GM19455 (cell line): ENCODE data around the gene SEC14L1.

Experiments used
- ATAC-seq: cut with Tn5 transposase; IDR thresholded peaks from one replicate; pipeline ENCODE4 v1.9.1; 2021; ENCODE audit not compliant: unreplicated experiment

The SEC14L1 gene

GRCh38 chr17:77160875-77161530, 20.2 kb downstream of the SEC14L1 start:
- no peak for ATAC-seq

- no peak for ATAC-seq
These were observed 21.2 kb downstream of the SEC14L1 start for GRCh38 chr17:77161953-77162352.

- no peak for ATAC-seq
These were observed 22.2 kb downstream of the SEC14L1 start for GRCh38 chr17:77163001-77163400.

GRCh38 chr17:77163511-77164280, 22.9 kb downstream of the SEC14L1 start:
- no peak for ATAC-seq

- no peak for ATAC-seq
These were observed 23.8 kb downstream of the SEC14L1 start for GRCh38 chr17:77164483-77165091.

GRCh38 chr17:77165577-77165976, 24.8 kb downstream of the SEC14L1 start:
- no peak for ATAC-seq

GRCh38 chr17:77167472-77168306, 26.9 kb downstream of the SEC14L1 start:
- no peak for ATAC-seq

GRCh38 chr17:77173104-77173503, 32.3 kb downstream of the SEC14L1 start:
- no peak for ATAC-seq

GRCh38 chr17:77174928-77175661, 34.3 kb downstream of the SEC14L1 start:
- no peak for ATAC-seq

GRCh38 chr17:77177002-77177741, 36.4 kb downstream of the SEC14L1 start:
- ATAC-seq, result no peak

- no peak for ATAC-seq
These were observed 37.3 kb downstream of the SEC14L1 start for GRCh38 chr17:77178050-77178449.

GRCh38 chr17:77178563-77178962, 37.8 kb downstream of the SEC14L1 start:
- no peak for ATAC-seq

GRCh38 chr17:77180503-77181357, 40.0 kb downstream of the SEC14L1 start:
- no peak for ATAC-seq

GRCh38 chr17:77182205-77183172, 41.7 kb downstream of the SEC14L1 start:
- no peak for ATAC-seq

- no peak for ATAC-seq
These were observed 43.7 kb downstream of the SEC14L1 start for GRCh38 chr17:77184474-77184873.

- no peak for ATAC-seq
These were observed 44.4 kb downstream of the SEC14L1 start for GRCh38 chr17:77185137-77185536.

GRCh38 chr17:77186141-77186604, 45.4 kb downstream of the SEC14L1 start:
- ATAC-seq, result no peak
